ENCODE results near the gene NDOR1.

NDOR1 gene

GRCh38 chr9:137167747-137168572 lies 37.5 kb upstream of the NDOR1 start:
- DNase-seq (ENCODE audit: low read depth), result no peak

GRCh38 chr9:137168573-137168903 lies 37.0 kb upstream of the NDOR1 start:
- DNase-seq (ENCODE audit: low read depth), result no peak

DNA sequence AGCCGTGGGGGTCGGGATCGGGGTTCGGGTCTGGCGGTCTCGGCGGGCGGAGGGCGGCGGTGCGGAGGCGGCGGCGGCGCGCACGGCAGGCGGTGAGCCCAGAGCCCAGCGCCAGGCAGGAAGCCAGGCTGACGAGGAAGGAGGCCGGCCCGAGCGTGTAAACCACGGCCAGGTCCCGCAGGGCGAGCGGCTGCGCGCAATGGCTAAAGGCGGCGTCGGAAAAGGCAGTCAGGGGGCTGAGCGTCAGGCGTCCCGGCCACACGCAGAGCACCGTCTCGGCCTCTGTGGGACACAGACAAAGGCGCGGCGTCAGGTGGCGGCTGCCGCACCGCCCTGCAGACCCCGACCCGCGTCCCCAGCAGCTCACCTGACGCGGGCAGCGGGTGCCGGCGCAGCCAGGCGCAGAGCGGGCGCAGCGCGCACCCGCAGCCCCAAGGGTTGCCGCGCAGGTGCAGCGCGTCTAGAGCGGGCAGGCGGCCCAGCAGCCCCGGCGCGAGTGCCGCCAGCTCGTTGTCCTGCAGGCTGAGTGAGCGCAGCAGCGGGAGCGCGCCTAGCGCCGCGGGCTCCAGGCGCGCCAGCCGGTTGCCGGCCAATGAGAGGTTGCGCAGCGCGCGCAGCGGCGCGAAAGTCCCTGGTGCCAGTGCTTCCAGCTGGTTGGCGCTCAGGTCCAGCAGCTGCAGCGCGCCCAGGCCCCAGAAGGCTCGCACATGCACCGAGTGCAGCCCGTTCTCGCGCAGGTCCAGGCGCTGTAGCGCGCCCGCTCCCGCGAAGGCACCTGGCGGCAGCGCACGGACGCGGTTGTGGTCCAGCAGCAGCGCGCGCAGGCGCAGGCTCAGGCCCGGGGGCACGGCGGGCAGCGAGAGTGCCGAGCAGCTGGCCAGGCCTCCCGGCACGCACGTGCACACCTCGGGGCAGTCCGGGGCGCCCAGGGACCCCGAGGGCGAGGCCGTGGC lies 36.3 kb upstream of the NDOR1 start:
- DNase-seq (ENCODE audit: low read depth), result peak; percentile 46

GRCh38 chr9:137169896-137170358 lies 35.6 kb upstream of the NDOR1 start, which contains the start of gene LRRC26:
TSS of gene LRRC26 (minus strand) at chr9:137170051. CDS start at chr9:137169943, 108 bp downstream.
- no peak for DNase-seq (ENCODE audit: low read depth)

GRCh38 chr9:137170486-137171148 lies 34.9 kb upstream of the NDOR1 start:
- no peak for DNase-seq (ENCODE audit: low read depth)

DNA sequence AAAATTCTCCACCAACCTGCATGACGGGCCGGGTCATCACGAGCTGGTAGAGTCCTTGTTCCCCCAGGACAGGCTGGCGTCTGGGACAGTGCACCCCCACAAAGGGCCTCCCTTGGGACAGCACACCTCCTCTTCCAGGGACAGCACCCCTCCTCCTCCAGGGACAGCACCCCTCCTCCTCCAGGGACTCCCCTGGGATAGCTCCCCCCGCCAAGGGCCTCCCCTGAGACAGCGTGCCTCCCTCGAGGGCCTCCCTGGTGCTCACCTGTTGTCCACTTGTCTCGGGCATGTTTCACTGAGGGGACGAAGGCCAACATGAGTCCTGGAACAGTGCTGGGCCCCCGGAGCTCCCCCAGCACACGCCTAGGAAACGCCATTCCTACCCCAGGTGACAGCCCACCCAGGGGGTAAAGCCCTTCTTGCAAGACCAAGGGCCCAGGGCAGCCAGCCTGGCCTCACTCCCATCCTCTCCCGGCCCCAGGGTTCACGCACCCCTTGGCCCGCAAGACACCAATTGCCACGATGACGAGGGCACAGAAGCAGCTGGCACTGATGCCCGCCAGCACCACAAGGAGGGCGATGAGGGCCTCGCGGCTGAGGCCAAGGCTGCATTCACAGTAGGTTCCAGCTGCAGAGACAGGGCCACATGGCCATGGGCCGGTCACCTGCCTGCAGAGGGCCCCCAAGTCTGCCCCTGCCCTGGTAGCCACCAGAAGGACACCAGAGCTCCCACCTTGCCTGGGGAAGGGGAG lies 34.2 kb upstream of the NDOR1 start:
- DNase-seq (ENCODE audit: low read depth), result no peak

DNA sequence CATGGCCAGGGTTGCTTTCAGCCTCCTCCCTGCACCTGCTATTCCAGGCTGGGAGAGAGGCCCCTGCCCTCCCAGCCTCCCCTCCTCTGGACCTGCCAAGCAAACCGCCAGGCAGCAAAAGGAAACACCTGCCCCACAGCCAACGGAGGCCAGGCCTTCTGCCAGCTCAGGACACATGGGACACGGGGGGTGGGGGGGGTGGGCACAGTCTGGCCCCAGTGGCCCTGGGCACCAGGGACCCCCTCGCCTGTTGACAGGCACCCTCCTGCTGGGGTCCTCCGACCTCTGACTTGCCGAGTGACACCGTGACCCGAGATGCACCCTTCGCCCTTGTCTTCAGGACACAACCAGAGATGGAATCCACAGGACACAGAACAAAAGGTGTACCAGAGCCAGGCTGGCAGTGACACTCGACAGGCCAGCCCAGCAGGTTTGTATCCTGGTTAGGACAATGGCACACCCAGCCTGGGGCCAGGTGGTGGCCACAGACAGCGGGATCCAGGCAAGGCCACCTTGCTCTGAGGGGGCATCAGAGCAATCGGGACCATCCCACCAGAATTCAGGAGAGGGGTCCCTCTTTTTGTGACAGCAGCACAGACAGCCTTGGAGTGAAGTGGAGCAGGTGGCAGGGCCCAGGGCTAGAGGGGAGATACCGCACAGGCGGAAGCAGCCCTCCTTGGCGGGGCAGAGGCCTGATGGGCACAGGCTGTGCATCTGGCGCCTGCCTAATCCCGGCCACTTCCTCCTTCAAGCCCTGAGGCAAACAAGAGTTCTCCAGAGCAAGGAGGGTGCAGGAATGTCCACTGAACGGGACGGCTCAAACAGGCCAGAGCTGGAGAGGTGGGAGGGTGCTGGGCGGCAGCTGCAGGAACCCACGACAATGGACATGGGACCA lies 32.4 kb upstream of the NDOR1 start:
- DNase-seq (ENCODE audit: low read depth), result no peak

- DNase-seq (ENCODE audit: low read depth), result no peak
Measured at GRCh38 chr9:137173796-137174664, 31.5 kb upstream of the NDOR1 start.

DNA sequence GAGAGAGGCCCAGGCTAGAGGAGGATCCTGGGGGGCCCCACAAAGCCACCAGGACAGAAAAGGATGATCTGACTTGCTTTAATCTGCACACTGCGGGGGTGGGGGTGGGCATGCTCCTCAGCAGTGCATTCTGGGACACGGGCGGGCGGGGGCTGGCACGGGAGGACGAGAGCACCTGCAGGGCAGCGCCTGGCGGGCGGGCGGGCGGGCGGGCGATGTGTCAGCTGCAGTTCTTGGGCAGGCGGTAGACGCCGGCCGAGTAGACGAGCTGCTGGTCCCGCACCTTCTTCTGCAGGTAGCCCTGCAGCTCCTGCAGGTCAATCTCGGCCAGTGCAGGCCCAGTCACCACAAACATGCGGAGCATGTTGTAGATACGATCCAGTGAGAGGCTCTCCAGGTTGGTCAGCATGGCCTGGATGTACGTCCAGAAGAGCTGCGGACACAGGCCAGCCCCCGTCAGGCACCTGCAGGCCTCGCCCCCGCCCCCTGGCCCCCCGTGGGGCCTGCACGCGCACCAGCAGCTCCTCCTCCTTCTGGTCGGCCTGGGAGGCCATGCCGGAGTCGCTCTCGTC lies 30.7 kb upstream of the NDOR1 start:
- DNase-seq (ENCODE audit: low read depth), result no peak

- DNase-seq (ENCODE audit: low read depth), result no peak
Measured at GRCh38 chr9:137175345-137175961, 30.0 kb upstream of the NDOR1 start.

DNA sequence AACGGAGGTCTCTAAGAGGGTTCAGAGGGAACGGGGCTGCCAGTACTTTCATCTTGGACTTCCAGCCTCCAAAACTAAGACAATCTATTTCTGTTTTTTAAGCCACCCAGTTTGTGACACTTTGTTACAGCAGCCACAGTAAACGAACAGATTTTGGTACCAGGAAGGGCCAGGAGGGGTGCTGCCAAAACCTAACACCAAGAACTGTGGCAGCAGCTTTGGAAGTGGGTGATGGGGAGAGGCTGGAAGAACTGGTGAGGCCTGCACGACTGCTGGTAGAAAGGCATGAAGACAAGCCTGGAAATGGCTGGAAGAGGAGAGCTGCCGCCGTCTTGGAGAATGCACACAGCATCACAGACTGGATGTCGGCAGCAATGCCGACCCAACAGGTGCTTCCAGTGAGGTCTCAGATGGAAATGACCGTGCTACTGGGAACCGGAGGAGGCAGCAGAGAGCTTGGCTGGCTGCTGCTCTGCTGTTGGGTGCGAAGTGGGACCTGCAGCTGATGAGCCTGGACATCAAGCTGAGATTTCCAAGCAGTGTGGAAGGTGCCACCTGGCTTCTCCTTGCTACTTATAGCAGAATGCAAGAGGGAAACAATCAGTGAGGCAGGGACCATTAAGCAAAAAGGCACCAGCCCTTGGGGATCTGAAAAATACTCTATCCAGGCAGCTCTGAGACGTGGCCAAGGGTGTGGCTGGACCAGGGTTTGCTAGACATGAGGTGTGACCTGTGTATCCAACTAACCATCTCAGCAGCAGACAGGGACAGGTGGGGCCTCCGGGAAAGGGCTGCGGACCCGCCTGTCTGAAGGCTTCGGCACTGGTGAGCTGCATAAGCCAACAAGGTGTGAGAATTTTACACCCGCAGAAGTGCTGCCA lies 29.0 kb upstream of the NDOR1 start:
- peak; percentile 56 for DNase-seq (ENCODE audit: low read depth)

- DNase-seq (ENCODE audit: low read depth), result peak; percentile 51
Measured at GRCh38 chr9:137178201-137178938, 27.1 kb upstream of the NDOR1 start.

DNA sequence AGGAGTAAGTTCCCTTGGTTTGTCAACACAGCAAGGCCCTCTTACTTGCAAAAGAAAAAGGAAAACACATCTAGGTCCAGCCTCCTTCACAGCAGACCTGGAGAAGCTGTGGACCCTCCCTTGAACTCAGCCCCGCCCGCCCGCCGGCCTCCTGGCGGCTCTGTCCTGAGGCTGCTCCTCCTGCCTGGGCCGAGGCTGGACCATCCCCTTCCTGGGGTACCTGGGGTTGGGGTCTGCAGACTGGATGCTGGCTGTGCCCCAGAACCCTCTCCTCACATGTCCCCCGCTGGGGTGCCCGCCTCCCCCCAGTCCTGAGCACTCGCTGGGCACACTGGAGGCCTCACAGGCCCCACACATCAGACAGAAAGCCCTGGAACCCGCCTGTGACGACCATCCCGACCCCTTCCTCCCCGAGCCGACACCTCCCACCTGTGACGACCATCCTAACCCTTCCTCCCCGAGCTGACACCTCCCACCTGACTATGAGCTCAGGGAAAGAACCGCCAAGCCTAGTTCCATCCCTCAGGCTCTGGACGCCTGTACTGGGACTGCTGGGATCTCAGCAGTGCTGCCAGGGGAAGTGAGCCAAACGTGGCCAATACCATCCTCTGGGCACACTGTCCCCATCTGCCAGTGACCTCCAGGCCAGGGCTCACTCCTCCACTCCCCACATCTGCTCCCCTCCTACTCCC lies 26.4 kb upstream of the NDOR1 start:
- no peak for DNase-seq (ENCODE audit: low read depth)

GRCh38 chr9:137179761-137180160 lies 25.7 kb upstream of the NDOR1 start:
- no peak for DNase-seq (ENCODE audit: low read depth)

DNA sequence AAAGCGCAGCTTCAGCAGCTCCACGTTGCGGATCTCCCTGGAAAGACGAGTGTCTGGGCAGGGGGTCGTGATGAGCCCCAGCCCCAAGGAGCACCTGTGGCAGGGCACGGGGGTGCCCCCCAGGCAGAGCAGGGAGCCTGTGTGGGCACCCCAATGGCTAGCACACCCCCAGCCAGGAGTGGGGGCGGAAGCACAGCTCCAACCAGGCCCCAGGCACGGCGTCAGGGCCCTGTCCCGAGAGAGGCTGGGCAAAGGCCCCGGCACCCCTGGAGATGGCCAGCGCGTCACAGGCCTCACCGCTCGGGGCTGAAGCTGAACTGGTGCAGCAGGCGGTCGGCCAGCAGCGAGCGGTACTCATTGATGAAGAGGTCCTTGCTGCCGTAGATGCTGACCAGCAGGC lies 25.0 kb upstream of the NDOR1 start:
- DNase-seq (ENCODE audit: low read depth), result no peak

DNA sequence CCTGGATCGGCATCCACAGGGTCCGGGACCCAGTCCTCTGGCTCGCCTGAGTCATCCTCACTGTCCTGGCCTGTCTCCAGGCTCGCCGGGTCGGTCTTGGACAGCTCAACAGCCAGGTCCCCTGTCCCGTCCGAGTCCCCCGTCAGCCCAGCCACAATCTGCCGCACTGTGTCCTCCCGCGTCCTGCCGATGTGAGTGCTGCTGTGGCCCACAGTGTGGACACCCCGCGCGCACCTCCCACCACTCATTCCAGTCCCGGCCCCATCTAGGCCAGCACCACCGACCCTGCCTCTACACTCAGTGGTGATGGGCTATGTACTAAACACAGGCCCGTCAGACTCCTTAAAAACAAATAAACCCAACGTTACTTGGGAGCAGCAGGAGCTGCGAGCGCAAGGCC lies 23.8 kb upstream of the NDOR1 start:
- no peak for DNase-seq (ENCODE audit: low read depth)

All from ELR (cell line).